OCI-LY3 (cell line): ENCODE results near the gene SLX4.

Experiments
- H2AFZ ChIP-seq: fragments of 200-600, 300-600 bp; shearing (Covaris generic); 2 replicates; pipeline ENCODE4 v1.6.0; 2014; ENCODE audit warnings: antibody characterized with exemption, low read depth, low read length
- H3K27ac ChIP-seq: fragments of 200-600, 300-600 bp; sonication (generic); 2 replicates; pipeline ENCODE4 v1.5.1; 2014; ENCODE audit warnings: mild to moderate bottlenecking, low read length, moderate library complexity, mixed read lengths
- H3K27me3 ChIP-seq: fragments of 200-600, 300-600 bp; sonication (generic); 2 replicates; pipeline ENCODE4 v1.6.1; 2014; ENCODE audit warnings: low read depth, low read length, mixed read lengths
- H3K36me3 ChIP-seq: fragments of 200-600, 300-600 bp; sonication (generic); replicated peaks from 2 replicates; pipeline ENCODE3; 2014; ENCODE audit warnings: low read depth, low read length, mixed read lengths
- H3K4me1 ChIP-seq: fragments of 300-600, 200-600 bp; sonication (generic); 2 replicates; pipeline ENCODE4 v1.6.1; 2014; ENCODE audit warnings: low read length, mixed read lengths
- H3K4me2 ChIP-seq: fragments of 200-600, 300-600 bp; sonication (generic); 2 replicates; pipeline ENCODE4 v1.6.1; 2014; ENCODE audit warnings: low read length, mixed read lengths
- H3K4me3 ChIP-seq: fragments of 300-600, 200-600 bp; sonication (generic); 2 replicates; pipeline ENCODE4 v1.5.1; 2014; ENCODE audit warnings: antibody characterized with exemption, mild to moderate bottlenecking, low read length, moderate library complexity
- H3K79me2 ChIP-seq: fragments of 300-600, 200-600 bp; shearing (Covaris generic); 2 replicates; pipeline ENCODE4 v1.6.1; 2014; ENCODE audit warnings: mild to moderate bottlenecking, low read length, mixed read lengths
- H3K9ac ChIP-seq: fragments of 300-600, 200-600 bp; shearing (Covaris generic); 2 replicates; pipeline ENCODE4 v1.6.0; 2014; ENCODE audit warnings: mild to moderate bottlenecking, low read length, moderate library complexity
- H3K9me3 ChIP-seq: fragments of 200-600, 300-600 bp; shearing (Covaris generic); 2 replicates; pipeline ENCODE4 v1.6.1; 2014; ENCODE audit warnings: low read length, mixed read lengths; ENCODE audit not compliant: insufficient read depth
- H4K20me1 ChIP-seq: fragments of 200-600, 300-600 bp; sonication (generic); 2 replicates; pipeline ENCODE4 v1.6.1; 2016; ENCODE audit warnings: low read length, mixed read lengths; ENCODE audit not compliant: insufficient read depth
- CTCF ChIP-seq: fragments of 200-600, 300-600 bp; sonication (generic); IDR thresholded peaks from 2 replicates; pipeline ENCODE4 v1.5.1; 2014; ENCODE audit warnings: antibody characterized with exemption, low read length, low read depth
- EZH2phosphoT487 ChIP-seq: fragments of 200-600 bp; shearing (Covaris generic); IDR thresholded peaks from 2 replicates; pipeline ENCODE4 v1.6.1; 2018; ENCODE audit warnings: antibody characterized with exemption, mixed run types, low read depth

The SLX4 gene

GRCh38 chr16:3652373-3653195 lies 41.2 kb upstream of the SLX4 start:
- no peaks in the 10 kb centered on the region for H3K4me1 ChIP-seq
- no peaks in the 10 kb centered on the region for H3K9me3 ChIP-seq
- no peak overlapping the region for H3K4me2 ChIP-seq
- no peak overlapping the region for H2AFZ ChIP-seq
- no peak for TF ChIP-seq CTCF
- no peak for TF ChIP-seq EZH2phosphoT487
- H3K36me3 ChIP-seq, result peaks cover 23% of the 10 kb centered on the region
- H4K20me1 ChIP-seq, result 0 out of 2 replicates have a peak, but pooled peaks cover 3% of the 10 kb centered on the region
- H3K4me3 ChIP-seq, result no peak overlapping the region
- no peaks in the 10 kb centered on the region for H3K79me2 ChIP-seq
- H3K27ac ChIP-seq, result no peak overlapping the region
- no peaks in the 10 kb centered on the region for H3K27me3 ChIP-seq
- no peak overlapping the region for H3K9ac ChIP-seq

GRCh38 chr16:3651461-3652372 lies 40.3 kb upstream of the SLX4 start:
- H4K20me1 ChIP-seq, result 0 out of 2 replicates have a peak, but pooled peaks cover 3% of the 10 kb centered on the region
- no peaks in the 10 kb centered on the region for H3K4me1 ChIP-seq
- no peaks in the 10 kb centered on the region for H3K27me3 ChIP-seq
- TF ChIP-seq EZH2phosphoT487, result no peak
- TF ChIP-seq CTCF, result no peak
- H2AFZ ChIP-seq, result no peak overlapping the region
- no peak overlapping the region for H3K4me2 ChIP-seq
- H3K9me3 ChIP-seq, result no peaks in the 10 kb centered on the region
- H3K9ac ChIP-seq, result no peak overlapping the region
- H3K36me3 ChIP-seq, result peaks cover 15% of the 10 kb centered on the region
- H3K4me3 ChIP-seq, result no peak overlapping the region
- no peak overlapping the region for H3K27ac ChIP-seq
- no peaks in the 10 kb centered on the region for H3K79me2 ChIP-seq

GRCh38 chr16:3650631-3651265 lies 39.3 kb upstream of the SLX4 start:
- H3K36me3 ChIP-seq, result peaks cover 12% of the 10 kb centered on the region

More at GRCh38 chr16:3650631-3651265, 39.3 kb upstream of the SLX4 start:
- H2AFZ ChIP-seq, result no peak overlapping the region
- H3K27ac ChIP-seq, result no peak overlapping the region
- no peak overlapping the region for H3K4me2 ChIP-seq
- H3K4me3 ChIP-seq, result no peak overlapping the region
- no peaks in the 10 kb centered on the region for H3K27me3 ChIP-seq
- no peaks in the 10 kb centered on the region for H3K79me2 ChIP-seq
- no peaks in the 10 kb centered on the region for H3K9me3 ChIP-seq
- 0 out of 2 replicates have a peak, but pooled peaks cover 2% of the 10 kb centered on the region for H4K20me1 ChIP-seq
- no peak overlapping the region for H3K9ac ChIP-seq
- TF ChIP-seq CTCF (no peak), EZH2phosphoT487 (no peak)
- no peaks in the 10 kb centered on the region for H3K4me1 ChIP-seq
